Upper lobe of left lung (tissue), 6 donors: Measurements from ENCODE around the gene NBPF3. TPM values are rescaled to one million over a fixed set of nuclear protein-coding genes. Genes with fewer than 3 reads are reported as not detected.
"Not testable (repeated sequence)": the region's sequence is repeated elsewhere in the genome, so short reads cannot be mapped to it uniquely, and the experiment has no call there.

Source experiments
- ATAC-seq, 2 donors: fragments of 200-7000 bp; cut with Tn5 transposase; one replicate each; pipeline ENCODE4 v1.9.1; 2022; ENCODE audit warnings: mild to moderate bottlenecking in 2 of 2, moderate library complexity in 2 of 2; ENCODE audit not compliant: low FRiP score in 2 of 2
- DNase-seq, 2 donors: peaks; one replicate each; pipeline ENCODE4 v3.0.0-alpha.2; 2019 to 2020
- H3K27ac ChIP-seq, 4 donors: fragments of 200-600 bp; sonication (generic); one replicate each; pipeline ENCODE4 v1.5.1; 2016 to 2019
- H3K27me3 ChIP-seq, 4 donors: fragments of 200-600 bp; sonication (generic); one replicate each; pipeline ENCODE4 v1.5.1; 2017 to 2019
- H3K36me3 ChIP-seq, 4 donors: fragments of 200-600 bp; sonication (generic); one replicate each; pipeline ENCODE4 v1.5.1; 2016 to 2019
- H3K4me1 ChIP-seq, 4 donors: fragments of 200-600 bp; sonication (generic); one replicate each; pipeline ENCODE4 v1.5.1; 2018 to 2019
- H3K4me3 ChIP-seq, 4 donors: fragments of 200-600 bp; sonication (generic); one replicate each; pipeline ENCODE4 v1.5.1; 2017 to 2019; ENCODE audit warnings: mild to moderate bottlenecking in 2 of 4, moderate library complexity in 1 of 4
- H3K9me3 ChIP-seq, 4 donors: fragments of 200-600 bp; sonication (generic); one replicate each; pipeline ENCODE4 v1.5.1; 2018 to 2019
- CTCF ChIP-seq, 6 experiments: fragments of 450-650 bp in 4 of 6; fragments of 200-600 bp in 2 of 6; sonication (generic) in 2 of 6; IDR thresholded peaks; one replicate each; pipeline ENCODE4 v1.5.1; 2016 to 2019; ENCODE audit warnings: antibody characterized with exemption in 6 of 6
- EP300 ChIP-seq, 4 donors: sonication (generic); formaldehyde crosslinking; IDR thresholded peaks; one replicate each; pipeline ENCODE4 v1.5.1; 2017; ENCODE audit warnings: antibody characterized with exemption in 4 of 4, control low read depth in 2 of 4
- POLR2A ChIP-seq, 4 donors: fragments of 450-650 bp; IDR thresholded peaks; one replicate each; pipeline ENCODE4 v1.5.1; 2016 to 2017; ENCODE audit warnings: antibody characterized with exemption in 4 of 4, mild to moderate bottlenecking in 2 of 4
- POLR2AphosphoS5 ChIP-seq, 2 donors: sonication (generic); formaldehyde crosslinking; IDR thresholded peaks; one replicate each; pipeline ENCODE4 v1.5.1; 2017; ENCODE audit warnings: antibody characterized with exemption in 2 of 2
- WGBS, 2 donors: methylation state at CpG; one replicate each; pipeline ENCODE4 v1.1.5; 2017 to 2018; 5-methylcytosine and 5-hydroxymethylcytosine counted together
- total RNA-seq, 6 donors: library from RNA; depleted of rRNA in 4 of 6; stranded (reverse); fragments of >200 nt in 4 of 6; gene quantifications; one replicate each; pipeline versions ENCODE4 v1.1.0 to v1.2.1, GENCODE V29; 2016 to 2021
- donor health status: DM: no; HTN: no; CAD: no; lungs with moderate emphysema.
- donor health status: DM: no; HTN: yes; CAD: no; lungs with severe emphysema.

The NBPF3 gene
- total RNA-seq, 6 donors from 2014 or later = 5.9 to 17.3 (median 8.5) TPM

GRCh38 chr1:21397813-21398188, 42.1 kb upstream of the NBPF3 start:
- no peak for DNase-seq
- TF ChIP-seq POLR2A (IDR thresholded peaks at IDR 0.05) = no peak
- no peak for TF ChIP-seq CTCF (IDR thresholded peaks at IDR 0.05)
- TF ChIP-seq POLR2AphosphoS5 (IDR thresholded peaks at IDR 0.05) = no peak
- TF ChIP-seq EP300 (IDR thresholded peaks at IDR 0.05) = no peak
- H3K9me3 ChIP-seq = no peaks in the 10 kb centered on the region
- no peaks in the 10 kb centered on the region for H3K27me3 ChIP-seq
- H3K36me3 ChIP-seq = no peaks in the 10 kb centered on the region
- 28 to 33% methylated on average over 15 of the region's 15 CpGs for WGBS, 2 donors
- no peak overlapping the region for H3K4me3 ChIP-seq
- ATAC-seq = no peak
- H3K27ac ChIP-seq = no peak overlapping the region
- peaks cover 0 to 6% (median 0%) of the 10 kb centered on the region in 4 donors for H3K4me1 ChIP-seq

- not testable (repeated sequence) for H3K27me3 ChIP-seq, H3K4me3 ChIP-seq, DNase-seq, H3K9me3 ChIP-seq, H3K4me1 ChIP-seq, H3K27ac ChIP-seq, ATAC-seq, H3K36me3 ChIP-seq
- WGBS, 2 donors = 89 to 90% methylated on average over 9 of the region's 9 CpGs
Measured at GRCh38 chr1:21401726-21402346, 38.1 kb upstream of the NBPF3 start.

- no peak for DNase-seq
- H3K27ac ChIP-seq = no peak overlapping the region
- TF ChIP-seq CTCF (IDR thresholded peaks at IDR 0.05) = no peak
- no peak for TF ChIP-seq EP300 (IDR thresholded peaks at IDR 0.05)
- TF ChIP-seq POLR2AphosphoS5 (IDR thresholded peaks at IDR 0.05) = no peak
- TF ChIP-seq POLR2A (IDR thresholded peaks at IDR 0.05) = no peak
- no peaks in the 10 kb centered on the region for H3K36me3 ChIP-seq
- H3K27me3 ChIP-seq = no peaks in the 10 kb centered on the region
- no peaks in the 10 kb centered on the region for H3K4me1 ChIP-seq
- H3K9me3 ChIP-seq = no peaks in the 10 kb centered on the region
- 62 to 67% methylated on average over 2 of the region's 2 CpGs for WGBS, 2 donors
- no peak for ATAC-seq
- H3K4me3 ChIP-seq = no peak overlapping the region
Measured at GRCh38 chr1:21406659-21407058, 33.3 kb upstream of the NBPF3 start.

GRCh38 chr1:21409897-21410296, 30.0 kb upstream of the NBPF3 start:
- ATAC-seq, H3K36me3 ChIP-seq, H3K4me1 ChIP-seq, H3K9me3 ChIP-seq, H3K27ac ChIP-seq, H3K27me3 ChIP-seq, H3K4me3 ChIP-seq, DNase-seq: not testable (repeated sequence)
- 64 to 65% methylated on average over 3 of the region's 3 CpGs for WGBS, 2 donors

- Histone ChIP-seq H3K4me3 (no peak overlapping the region), H3K27ac (no peak overlapping the region), H3K27me3 (no peaks in the 10 kb centered on the region), H3K9me3 (no peaks in the 10 kb centered on the region), H3K36me3 (no peaks in the 10 kb centered on the region), H3K4me1 (no peaks in the 10 kb centered on the region)
- 74 to 90% methylated on average over 5 of the region's 5 CpGs for WGBS, 2 donors
- TF ChIP-seq POLR2AphosphoS5 (IDR thresholded peaks at IDR 0.05) = no peak
- no peak for TF ChIP-seq EP300 (IDR thresholded peaks at IDR 0.05)
- no peak for TF ChIP-seq POLR2A (IDR thresholded peaks at IDR 0.05)
- no peak for TF ChIP-seq CTCF (IDR thresholded peaks at IDR 0.05)
- DNase-seq = no peak
- no peak for ATAC-seq
Measured at GRCh38 chr1:21414015-21414414, 25.9 kb upstream of the NBPF3 start.

GRCh38 chr1:21420378-21420777, 19.6 kb upstream of the NBPF3 start:
- not testable (repeated sequence) for H3K4me3 ChIP-seq, H3K27ac ChIP-seq, H3K4me1 ChIP-seq, H3K36me3 ChIP-seq, DNase-seq, ATAC-seq, H3K9me3 ChIP-seq, H3K27me3 ChIP-seq
- WGBS, 2 donors = 82 to 84% methylated on average over 6 of the region's 6 CpGs

- H3K4me1 ChIP-seq, DNase-seq, H3K27me3 ChIP-seq, H3K36me3 ChIP-seq, ATAC-seq, H3K4me3 ChIP-seq, H3K27ac ChIP-seq, H3K9me3 ChIP-seq: not testable (repeated sequence)
- WGBS, 2 donors = 57 to 63% methylated on average over 8 of the region's 8 CpGs
Measured at GRCh38 chr1:21421307-21421706, 18.6 kb upstream of the NBPF3 start.

GRCh38 chr1:21427798-21428480, 12.0 kb upstream of the NBPF3 start:
- peak in 1 of 2 donors; percentile 76 for DNase-seq
- not testable (repeated sequence) for H3K36me3 ChIP-seq, H3K27ac ChIP-seq, H3K4me3 ChIP-seq, H3K4me1 ChIP-seq, H3K9me3 ChIP-seq, H3K27me3 ChIP-seq
- WGBS, 2 donors = 16% methylated on average over 18 of the region's 74 CpGs; no CpG with 5 or more reads in 1 of the 2 donors
- ATAC-seq = peak in 1 of 2 donors; percentile 44

- not testable (repeated sequence) for H3K4me3 ChIP-seq, H3K27ac ChIP-seq, H3K4me1 ChIP-seq, H3K9me3 ChIP-seq, H3K36me3 ChIP-seq, H3K27me3 ChIP-seq
- DNase-seq (peak in 1 of 2 donors; percentile 56), ATAC-seq (peak in 1 of 2 donors; percentile 24)
- no CpG with 5 or more reads among the region's 66 CpGs for WGBS, 2 donors
Measured at GRCh38 chr1:21428481-21429073, 11.4 kb upstream of the NBPF3 start.
